ENCODE measurements around the gene FBP1. TPM values are rescaled to one million over a fixed set of nuclear protein-coding genes. Genes with fewer than 3 reads are reported as not detected.

The FBP1 gene
- total RNA-seq, 1 experiment from 2014 or later = 1.9 TPM

DNA sequence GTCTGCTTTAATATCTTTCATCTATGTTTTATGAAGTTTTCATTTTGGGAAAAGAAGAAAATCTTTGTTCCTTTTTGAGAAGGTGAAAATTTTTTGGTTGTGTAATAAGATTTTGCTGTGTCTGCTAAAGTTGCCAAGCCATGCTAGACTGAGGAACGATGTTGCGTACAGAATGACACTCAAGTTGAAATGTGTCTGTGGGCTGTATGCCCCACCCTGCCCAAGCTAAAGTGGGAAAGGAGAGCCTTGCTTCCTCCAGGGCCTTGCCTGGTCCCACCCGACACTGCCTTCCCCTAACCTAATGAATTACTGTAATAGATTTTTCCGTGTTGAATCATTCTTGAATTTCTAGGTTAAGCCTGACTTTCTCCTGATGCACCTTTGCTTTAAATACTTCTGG is 81.9 kb downstream of the FBP1 start:
- Histone ChIP-seq H3K18ac (ENCODE audit: insufficient read length, low read depth, low read length) (no peak overlapping the region), H3K56ac (ENCODE audit: insufficient read length, low read depth, low read length) (no peak overlapping the region), H3K23me2 (ENCODE audit: insufficient read length, low read depth, low read length, poor library complexity, severe bottlenecking) (peaks cover 8% of the 10 kb centered on the region), H4K5ac (ENCODE audit: insufficient read length, low read depth, low read length) (no peak overlapping the region), H2BK15ac (ENCODE audit: low read depth, low read length) (no peak overlapping the region), H3K79me1 (ENCODE audit: insufficient read depth, low read depth, low read length, poor library complexity, severe bottlenecking) (no peaks in the 10 kb centered on the region), H4K8ac (replicated peaks; ENCODE audit: insufficient read length, low read depth, low read length) (no peak overlapping the region), H4K91ac (ENCODE audit: insufficient read length, low read depth, low read length) (no peak overlapping the region), H3K9me3 (ENCODE audit: control insufficient read depth, low read depth, low read length) (no peaks in the 10 kb centered on the region), H2BK12ac (ENCODE audit: insufficient read length, low read depth, low read length) (no peak overlapping the region), H2AK5ac (ENCODE audit: insufficient read length, low read length) (no peak overlapping the region), H3T11ph (ENCODE audit: low read length) (no peak overlapping the region), H3K14ac (ENCODE audit: insufficient read depth, low read length) (no peak overlapping the region), H3K79me2 (ENCODE audit: insufficient read depth, low read length) (no peaks in the 10 kb centered on the region), H4K20me1 (ENCODE audit: control insufficient read depth, insufficient read depth, insufficient read length) (no peaks in the 10 kb centered on the region), H3K4me2 (ENCODE audit: insufficient read depth, insufficient read length, low read length) (no peak overlapping the region), H3K27ac (ENCODE audit: insufficient read length, low read depth, low read length) (no peak overlapping the region), H3K27me3 (ENCODE audit: insufficient read depth, low read length) (no peaks in the 10 kb centered on the region), H2BK20ac (ENCODE audit: low read depth, low read length, poor library complexity, severe bottlenecking) (no peak overlapping the region), H2BK5ac (ENCODE audit: insufficient read length, low read length) (no peak overlapping the region), H3K4me1 (ENCODE audit: insufficient read depth, low read length) (no peaks in the 10 kb centered on the region), H3K9ac (ENCODE audit: extremely low read depth, insufficient read length, low read length) (no peak overlapping the region), H2BK120ac (ENCODE audit: low read depth, low read length, poor library complexity, severe bottlenecking) (no peak overlapping the region), H2AFZ (ENCODE audit: low read length) (no peak overlapping the region), H3K23ac (ENCODE audit: insufficient read length, low read depth, low read length) (no peak overlapping the region), H3K4ac (ENCODE audit: low read depth, low read length) (no peak overlapping the region)
- TF ChIP-seq, protein P1, sequence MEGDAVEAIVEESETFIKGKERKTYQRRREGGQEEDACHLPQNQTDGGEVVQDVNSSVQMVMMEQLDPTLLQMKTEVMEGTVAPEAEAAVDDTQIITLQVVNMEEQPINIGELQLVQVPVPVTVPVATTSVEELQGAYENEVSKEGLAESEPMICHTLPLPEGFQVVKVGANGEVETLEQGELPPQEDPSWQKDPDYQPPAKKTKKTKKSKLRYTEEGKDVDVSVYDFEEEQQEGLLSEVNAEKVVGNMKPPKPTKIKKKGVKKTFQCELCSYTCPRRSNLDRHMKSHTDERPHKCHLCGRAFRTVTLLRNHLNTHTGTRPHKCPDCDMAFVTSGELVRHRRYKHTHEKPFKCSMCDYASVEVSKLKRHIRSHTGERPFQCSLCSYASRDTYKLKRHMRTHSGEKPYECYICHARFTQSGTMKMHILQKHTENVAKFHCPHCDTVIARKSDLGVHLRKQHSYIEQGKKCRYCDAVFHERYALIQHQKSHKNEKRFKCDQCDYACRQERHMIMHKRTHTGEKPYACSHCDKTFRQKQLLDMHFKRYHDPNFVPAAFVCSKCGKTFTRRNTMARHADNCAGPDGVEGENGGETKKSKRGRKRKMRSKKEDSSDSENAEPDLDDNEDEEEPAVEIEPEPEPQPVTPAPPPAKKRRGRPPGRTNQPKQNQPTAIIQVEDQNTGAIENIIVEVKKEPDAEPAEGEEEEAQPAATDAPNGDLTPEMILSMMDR (conservative IDR thresholded peaks at IDR 0.05) = no peak
- Mint-ChIP-seq H3K27me3 (ENCODE audit: low read depth) (no peaks in the 10 kb centered on the region; the same call in none of the 2 replicates), H3K27ac (no peak overlapping the region), H3K9me3 (no peaks in the 10 kb centered on the region), H3K4me1 (peaks cover 4 to 12% of the 10 kb centered on the region in 2 experiments; a peak in 3 of 4 replicates), H3K36me3 (ENCODE audit: insufficient read depth in 1 of 3, low read depth in 3 of 3) (peaks cover 5 to 24% (median 16%) of the 10 kb centered on the region in 3 experiments; a peak in 6 of 7 replicates), H3K4me3 (no peak overlapping the region)
- no CpG with 5 or more reads among the region's 4 CpGs for WGBS (ENCODE audit: extremely low coverage, insufficient read length, low lambda C conversion rate)
- no peak for DNase-seq

Data from H9 (cell line).